GM12892 (cell line): Measurements from ENCODE around the gene CSNK2A1.

ENCODE experiments used
- POLR2A ChIP-seq: IDR thresholded peaks from 2 replicates; pipeline ENCODE4 v1.6.1; 2011; ENCODE audit warnings: low read depth, low read length, control low read depth
- TAF1 ChIP-seq: IDR thresholded peaks from 2 replicates; pipeline ENCODE4 v1.6.1; 2011; ENCODE audit warnings: low read depth, mild to moderate bottlenecking, control low read depth, low read length, borderline replicate concordance

GRCh38 chr20:483815-484644, 59.6 kb downstream of the CSNK2A1 start:
- no peak for TF ChIP-seq POLR2A
- TF ChIP-seq TAF1: no peak
